ENCODE data around the gene LCN6.
"Not testable (repeated sequence)": the region's sequence is repeated elsewhere in the genome, so short reads cannot be mapped to it uniquely, and the experiment has no call there.

The LCN6 gene

DNA sequence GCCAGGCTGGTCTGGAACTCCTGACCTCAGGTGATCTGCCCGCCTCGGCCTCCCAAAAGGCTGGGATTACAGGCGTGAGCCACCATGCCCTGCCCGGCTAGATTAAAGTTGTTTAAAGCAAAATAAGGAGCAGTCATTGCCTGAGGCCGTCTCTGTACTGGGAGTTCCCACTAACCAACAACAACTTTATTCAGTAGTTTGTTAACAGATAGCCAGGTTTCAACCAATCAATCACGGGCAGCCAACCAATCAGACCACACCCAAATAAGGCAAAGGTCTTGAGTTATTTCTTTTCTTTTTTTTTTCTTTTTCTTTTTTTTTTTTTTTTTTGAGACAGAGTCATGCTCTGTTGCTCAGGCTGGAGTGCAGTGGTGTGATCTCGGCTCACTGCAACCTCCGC is 43.6 kb downstream of the LCN6 start:
- DNase-seq: not testable (repeated sequence)

DNA sequence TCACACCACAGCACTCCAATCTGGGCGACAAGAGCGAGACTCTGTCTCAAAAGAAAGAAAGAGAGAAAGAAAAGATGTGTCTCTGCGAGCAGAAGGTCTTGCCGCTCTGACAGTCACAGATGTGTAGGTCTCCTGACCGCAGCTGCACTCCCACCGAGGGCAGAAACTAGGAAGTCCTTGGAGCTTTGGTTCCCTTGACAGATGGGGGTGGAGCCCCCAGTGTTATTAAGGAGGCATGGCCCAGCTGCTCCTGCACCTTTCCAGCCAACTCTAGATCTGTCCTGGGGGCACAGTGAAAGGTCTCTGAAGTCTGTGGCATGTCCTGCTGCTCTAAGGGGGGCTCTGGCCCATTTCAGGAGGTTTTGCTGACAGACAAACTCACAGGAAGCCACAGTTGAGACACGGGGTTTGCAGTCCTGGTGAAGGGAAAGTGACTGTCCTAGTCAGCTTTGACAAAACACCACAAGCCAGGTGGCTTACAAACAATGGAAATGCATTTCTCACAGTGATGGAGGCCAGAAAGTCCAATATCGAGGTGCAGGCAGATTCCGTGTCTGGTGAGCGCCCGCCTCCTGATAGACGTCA is 45.0 kb downstream of the LCN6 start:
- no peak for DNase-seq

DNA sequence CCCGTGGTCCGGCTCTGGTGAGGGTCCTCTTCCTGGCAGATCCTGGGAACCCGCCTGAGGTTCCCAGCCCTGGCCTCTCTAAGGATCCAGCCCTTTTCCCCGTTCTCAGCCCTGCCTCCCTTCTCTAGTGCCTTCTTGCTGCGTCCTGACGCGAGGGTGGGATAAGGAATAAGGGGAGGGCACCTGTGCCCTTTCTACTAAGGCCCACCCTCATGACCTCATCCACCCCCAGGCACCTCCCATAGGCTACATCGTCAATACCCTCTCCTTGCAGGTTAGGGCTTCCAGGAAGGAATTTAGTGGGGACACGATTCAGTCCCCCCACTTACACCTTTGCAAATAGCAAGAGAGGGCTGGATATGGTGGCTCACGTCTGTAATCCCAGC is 46.7 kb downstream of the LCN6 start:
- DNase-seq: no peak

DNA sequence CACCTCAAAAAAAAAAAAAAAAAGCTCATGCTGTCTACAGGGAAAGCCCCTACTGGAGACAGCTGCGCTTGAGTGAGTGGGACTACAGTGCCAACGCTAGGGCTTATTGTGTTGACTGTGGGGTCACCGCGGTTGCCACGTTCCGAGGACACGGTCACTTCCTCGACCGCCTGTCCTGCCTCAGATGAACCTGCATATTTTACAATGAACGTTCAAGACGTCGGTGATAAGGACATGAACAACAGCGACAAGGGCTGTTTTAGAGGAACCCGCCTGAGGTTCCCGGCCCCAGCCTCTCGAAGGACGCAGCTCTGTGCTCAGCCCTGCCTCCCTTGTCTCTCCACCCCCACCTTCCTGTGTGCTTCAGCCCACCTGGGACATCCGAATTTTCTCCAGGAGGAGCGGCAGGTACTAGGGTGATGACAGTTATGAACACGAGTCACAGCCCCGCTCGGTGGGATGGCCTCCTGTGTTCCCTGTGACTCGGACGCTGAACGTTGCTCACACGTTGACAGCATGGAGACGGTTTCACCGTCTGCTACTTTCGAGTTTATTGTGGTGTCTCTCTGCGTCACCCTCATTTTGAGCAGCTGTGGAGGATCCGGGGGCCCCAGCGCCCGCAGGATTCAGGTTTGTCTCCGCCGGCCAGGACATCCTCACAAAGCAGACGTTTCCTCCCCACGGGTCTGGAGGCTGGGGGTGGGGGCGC is 47.2 kb downstream of the LCN6 start:
- no peak for DNase-seq

DNA sequence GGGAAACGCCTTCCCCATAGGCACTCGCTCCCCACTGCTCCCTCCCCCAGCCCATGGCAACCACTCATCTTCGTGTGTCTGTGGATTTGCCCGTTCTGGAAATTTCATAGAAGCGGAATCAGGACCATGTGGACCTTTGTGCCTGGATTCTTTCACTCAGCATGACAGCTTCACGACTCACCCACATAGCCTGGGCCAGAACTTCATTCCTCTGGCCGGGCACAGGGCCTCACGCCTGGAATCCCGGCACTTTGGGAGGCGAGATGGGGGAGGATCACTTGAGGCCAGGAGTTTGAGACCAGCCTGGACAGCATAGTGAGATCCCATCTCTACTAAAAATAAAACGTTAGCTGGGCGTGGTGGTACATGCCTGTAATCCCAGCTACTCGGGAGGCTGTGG is 48.0 kb downstream of the LCN6 start:
- DNase-seq: no peak

DNA sequence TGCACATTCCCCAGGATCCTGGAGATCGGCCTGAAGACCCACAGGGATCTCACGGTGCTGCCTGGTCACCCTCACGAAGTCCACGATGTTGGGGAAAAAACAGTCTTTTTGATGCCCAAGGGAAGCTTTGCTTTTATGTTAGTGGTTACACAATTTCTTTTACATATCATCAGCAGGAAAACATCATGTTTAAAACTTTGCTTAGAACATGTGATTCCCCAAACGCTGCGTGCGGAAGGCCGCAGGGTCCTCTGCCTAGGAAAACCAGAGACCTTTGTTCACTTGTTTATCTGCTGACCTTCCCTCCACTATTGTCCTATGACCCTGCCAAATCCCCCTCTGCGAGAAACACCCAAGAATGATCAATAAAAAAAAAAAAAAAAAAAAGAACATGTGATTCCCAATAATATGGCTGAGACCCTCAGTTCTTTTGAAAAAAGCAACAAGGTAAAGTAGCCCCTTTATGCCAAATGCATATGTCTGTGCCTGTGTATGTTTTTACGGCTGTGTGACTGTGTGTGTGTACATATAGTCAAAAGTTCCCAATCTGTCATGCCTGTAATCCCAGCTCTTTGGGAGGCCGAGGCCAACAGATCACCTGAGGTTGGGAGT is 49.6 kb downstream of the LCN6 start:
- no peak for DNase-seq

DNA sequence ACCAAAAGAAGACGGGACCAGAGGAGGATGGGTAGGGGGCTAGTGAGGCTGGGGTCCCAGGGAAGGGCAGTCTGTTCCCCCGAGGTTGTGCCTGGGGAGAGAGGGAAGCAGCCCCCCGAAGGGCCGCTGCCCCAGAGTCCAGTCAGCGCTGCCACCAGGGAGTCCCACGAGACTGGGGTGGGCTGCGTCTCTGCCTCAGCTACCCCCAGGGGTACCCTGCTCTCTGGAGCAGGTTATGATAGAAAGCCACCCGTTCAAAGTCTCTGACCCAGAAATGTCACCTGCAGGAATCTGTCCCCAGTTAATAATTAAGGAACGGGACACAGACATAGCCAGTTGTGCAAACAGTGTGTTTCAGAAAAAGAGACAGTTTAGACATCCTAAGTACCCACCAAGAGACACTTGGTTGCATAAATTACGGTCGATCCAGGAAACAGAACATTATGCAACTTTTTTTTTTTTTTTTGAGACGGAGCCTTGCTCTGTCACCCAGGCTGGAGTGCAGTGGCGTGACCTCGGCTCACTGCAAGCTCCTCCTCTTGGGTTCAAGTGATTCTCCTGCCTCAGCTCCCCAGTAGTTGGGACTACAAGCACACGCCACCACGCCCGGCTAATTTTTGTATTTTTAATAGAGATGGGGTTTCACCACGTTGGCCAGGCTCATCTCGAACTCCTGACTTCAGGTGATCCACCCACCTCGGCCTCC is 50.4 kb downstream of the LCN6 start:
- no peak for DNase-seq

DNA sequence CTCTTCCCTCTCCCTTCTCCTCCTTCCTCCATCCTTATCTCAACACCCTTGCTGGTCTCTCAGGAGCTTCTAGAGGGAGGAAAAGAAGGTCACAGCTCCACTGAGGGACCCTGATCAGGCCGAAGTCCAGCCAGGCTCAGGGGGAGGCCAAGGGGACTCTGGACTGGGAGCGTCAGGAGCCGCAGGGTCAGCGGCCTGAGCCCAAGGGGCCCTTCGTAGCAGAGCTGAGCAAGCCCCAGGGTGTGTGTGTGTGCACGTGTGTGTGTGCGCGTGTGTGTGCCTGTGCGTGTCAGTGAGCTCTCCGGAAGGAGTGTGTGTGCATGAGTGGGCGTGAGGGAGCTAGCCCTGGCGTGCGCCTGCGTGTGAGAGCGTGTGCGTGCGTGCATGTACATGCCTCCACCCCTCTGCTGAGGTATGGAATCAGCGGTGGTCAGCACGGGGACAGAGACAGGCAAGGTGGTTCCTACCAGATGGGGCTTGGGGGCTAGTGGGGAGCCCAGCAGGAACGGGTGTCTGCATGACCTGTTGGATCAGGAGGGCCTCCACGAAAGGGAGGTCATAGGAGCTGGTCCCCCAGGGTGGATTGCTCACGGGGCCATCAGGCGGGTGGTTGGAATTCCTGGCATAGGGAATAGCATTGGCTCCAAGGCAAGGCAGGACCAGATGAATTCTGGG is 51.0 kb downstream of the LCN6 start:
- no peak for DNase-seq

DNA sequence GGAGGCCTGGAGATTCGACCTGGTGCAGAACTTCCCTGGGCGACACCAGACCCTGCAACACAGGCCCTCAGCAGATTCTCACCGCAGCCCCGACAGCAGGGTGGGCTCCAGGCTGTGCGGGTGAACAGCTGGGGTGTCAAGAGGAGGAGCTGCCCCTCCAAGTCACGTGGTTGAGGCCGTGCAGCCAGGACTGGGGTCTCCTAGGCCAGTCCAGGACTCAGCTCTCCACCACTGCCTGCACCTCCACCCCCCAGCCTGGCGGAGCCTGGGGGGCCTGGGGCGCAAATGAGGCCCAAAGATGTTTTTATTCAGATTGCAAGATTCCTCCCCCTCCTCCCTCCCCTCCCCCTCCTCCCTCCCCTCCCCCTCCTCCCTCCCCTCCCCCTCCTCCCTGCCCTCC is 51.8 kb downstream of the LCN6 start:
- DNase-seq: no peak

DNA sequence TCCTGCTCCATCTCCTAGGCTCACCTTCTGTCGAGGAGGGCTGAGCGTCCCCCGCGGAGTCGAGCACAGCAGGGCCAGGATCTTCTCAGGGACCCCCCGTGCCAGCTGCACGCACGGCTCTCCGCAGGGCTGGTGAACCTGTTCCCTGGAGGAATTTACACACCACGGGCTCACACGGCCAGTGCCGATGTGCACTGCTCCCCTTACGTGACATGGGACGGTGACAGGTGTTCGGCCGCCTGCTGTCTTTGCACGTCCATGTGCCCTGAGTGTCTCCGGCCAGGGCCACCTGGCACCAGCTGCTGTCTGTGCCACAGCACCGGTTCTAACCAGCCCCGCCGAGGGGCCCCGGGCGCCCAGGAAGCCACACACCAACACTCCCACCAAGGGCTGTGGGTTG is 52.4 kb downstream of the LCN6 start:
- no peak for DNase-seq

DNA sequence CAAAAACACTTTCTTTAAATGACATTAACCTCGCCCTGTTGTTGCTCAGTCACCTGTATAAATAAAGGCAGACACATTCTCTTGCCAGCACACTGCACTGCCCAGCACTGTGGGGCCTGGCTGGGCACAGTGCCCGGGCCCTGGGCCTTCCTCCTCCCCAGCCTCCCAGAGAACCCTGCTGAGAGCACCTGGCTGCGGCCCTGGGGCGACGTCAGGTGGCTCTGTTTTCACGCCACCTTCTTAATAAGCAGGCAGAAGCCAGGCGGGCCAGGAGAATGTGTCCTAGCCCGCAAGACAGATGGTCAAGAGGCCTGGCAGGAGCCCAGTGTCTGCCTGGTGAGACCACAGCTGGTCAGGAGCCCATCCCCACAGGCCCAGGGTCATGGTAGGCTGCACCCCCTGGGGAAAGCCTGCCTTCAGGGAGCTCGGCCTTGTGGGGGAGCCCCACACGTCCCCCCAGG is 52.9 kb downstream of the LCN6 start:
- DNase-seq: no peak

DNA sequence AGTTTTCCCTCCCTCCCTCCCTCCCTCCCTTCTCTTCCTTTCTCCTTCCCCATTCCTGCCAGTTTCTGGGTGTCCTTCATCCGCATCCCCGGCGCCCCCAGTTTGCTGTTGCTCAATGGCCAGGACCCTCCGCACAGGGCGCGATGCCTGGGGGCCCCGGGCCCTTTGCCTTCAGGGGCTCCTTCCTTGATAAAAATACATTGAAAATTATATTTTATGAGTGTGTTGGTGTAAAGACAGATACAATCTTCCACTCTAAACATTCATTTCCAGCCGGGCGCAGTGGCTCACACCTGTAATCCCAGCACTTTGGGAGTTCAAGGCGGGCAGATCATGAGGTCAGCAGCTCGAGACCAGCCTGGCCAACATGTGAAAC is 53.5 kb downstream of the LCN6 start:
- no peak for DNase-seq

DNA sequence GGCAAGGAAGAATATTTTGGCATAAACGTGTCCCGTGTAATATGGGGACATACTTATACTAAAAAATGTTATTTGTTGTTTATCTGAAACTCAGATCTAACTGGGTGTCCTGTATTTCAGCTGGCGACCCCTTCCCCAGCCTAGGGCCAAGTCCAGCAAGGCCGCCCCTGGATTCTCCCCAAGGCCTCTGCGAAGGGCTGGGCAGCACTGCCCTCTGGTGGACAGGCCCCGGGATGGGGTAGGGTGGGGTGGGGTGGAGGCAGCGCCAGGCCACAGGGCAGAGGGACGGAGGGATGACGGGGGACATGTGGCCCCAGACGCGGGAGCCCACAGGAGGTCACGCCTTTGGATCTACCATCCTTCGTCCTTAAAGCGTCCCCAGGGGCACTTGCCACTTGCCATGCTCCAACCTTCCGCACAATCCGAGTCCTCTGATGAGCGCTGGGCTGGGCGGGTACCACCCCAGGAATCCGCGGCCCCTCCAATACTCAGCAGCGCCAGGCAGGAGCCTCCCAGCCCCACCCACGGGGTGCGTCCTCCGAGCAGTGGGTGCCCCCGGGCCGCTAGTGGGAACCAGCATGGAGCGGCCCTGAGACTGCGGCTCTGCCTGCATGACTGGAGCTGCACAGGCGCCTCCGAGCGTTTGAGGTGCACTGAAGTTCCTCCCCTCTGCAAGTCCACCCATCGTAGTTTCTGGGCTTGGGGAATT is 54.0 kb downstream of the LCN6 start:
- no peak for DNase-seq
